ENCODE results near the gene GRID1. TPM values are rescaled to one million over a fixed set of nuclear protein-coding genes. Genes with fewer than 3 reads are reported as not detected.

GRID1 gene
- total and polyA plus RNA-seq, 10 of the 15 experiments (the other 5 are each of a cell fraction or from before 2014, with no cell fraction given): 0.04 to 0.62 (median 0.08) TPM; not detected in 5

DNA sequence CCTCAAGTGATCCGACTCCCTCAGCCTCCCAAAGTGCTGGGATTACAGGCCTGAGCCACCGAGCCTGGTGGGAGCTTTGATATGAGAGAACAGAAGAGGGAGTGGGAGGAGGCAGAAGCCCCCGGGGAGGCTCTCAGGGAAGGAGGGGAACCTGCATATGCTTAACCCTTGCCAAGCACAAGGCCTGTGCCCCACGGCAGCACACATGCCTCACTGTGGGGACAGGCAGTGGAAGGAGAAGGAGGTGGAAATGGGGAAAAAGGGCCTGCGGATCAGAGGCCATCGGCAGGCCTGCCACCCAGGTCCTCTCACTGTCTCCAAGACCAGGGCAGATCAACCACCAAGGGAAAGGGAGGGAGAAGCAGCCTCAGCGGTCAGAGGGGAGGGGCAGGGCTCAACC is 7.2 kb upstream of the GRID1 start (continued):
- TF ChIP-seq ETV6 (conservative IDR thresholded peaks at IDR 0.05 in 1 of 2, IDR thresholded peaks at IDR 0.05 in 1 of 2; ENCODE audit: borderline replicate concordance in 1 of 2, low read depth in 1 of 2) (no peak), POLR2AphosphoS5 (IDR thresholded peaks at IDR 0.05; ENCODE audit: low read length) (no peak), NFYB (IDR thresholded peaks at IDR 0.05; ENCODE audit: insufficient read depth, low read depth, low read length) (no peak), BMI1 (IDR thresholded peaks at IDR 0.05; ENCODE audit: borderline replicate concordance) (no peak), MTA2 (IDR thresholded peaks at IDR 0.05; ENCODE audit: low read depth) (no peak), NR2C1 (IDR thresholded peaks at IDR 0.05) (no peak), MTA3 (IDR thresholded peaks at IDR 0.05; ENCODE audit: borderline replicate concordance, low read length) (no peak), NR2C2 (IDR thresholded peaks at IDR 0.05; ENCODE audit: borderline replicate concordance, control insufficient read depth, insufficient read length, low read depth) (no peak)

DNA sequence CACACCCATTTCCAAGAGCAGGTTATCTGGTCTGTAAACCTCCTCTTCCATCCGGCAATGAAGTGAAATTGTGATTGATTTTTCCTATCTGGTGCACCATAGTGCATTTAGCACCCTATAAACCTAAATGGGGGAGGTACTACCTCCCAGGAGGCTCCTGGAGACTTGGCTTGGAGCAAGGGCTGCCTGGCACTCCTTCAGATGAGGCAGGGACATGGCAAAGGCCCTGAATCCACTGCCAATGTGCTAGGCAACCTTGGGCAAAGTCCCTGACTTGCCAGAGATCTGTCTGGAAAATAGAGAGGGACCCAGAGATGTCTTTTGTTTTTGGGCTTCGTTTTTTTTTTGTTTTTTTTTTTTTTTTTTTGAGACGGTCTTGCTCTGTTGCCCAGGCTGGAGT is 6.7 kb upstream of the GRID1 start:
- WGBS (ENCODE audit: insufficient coverage, insufficient replicate concordance, low lambda C conversion rate, missing lambda C conversion rate): 0% methylated on average over 1 of the region's 3 CpGs
- ATAC-seq (no peak), FAIRE-seq (no peak), DNase-seq (ENCODE audit: low read depth, low spot score) (no peak)
- H3K4me2 ChIP-seq (ENCODE audit: control insufficient read depth, insufficient read depth): no peak overlapping the region
- H3K27ac ChIP-seq (ENCODE audit: control insufficient read depth, insufficient read depth): no peak overlapping the region
- intact Hi-C loops (cut with micrococcal nuclease; ENCODE audit: unreplicated experiment) (loop anchor here (5.0 to 10.0 kb wide), 2 partner anchors 588 to 826 kb away; no protein-coding TSS in a partner anchor), in situ Hi-C loops (cut with MboI) (loop anchor here (5.0 to 10.0 kb wide), 2 partner anchors 828 to 1446 kb away; no protein-coding TSS in a partner anchor)
- ChIA-PET RAD21 (ENCODE audit: unreplicated experiment) (no interaction called here), POLR2A (no interaction called here), SMC1A (ENCODE audit: uncharacterized antibody, unreplicated experiment) (no interaction called here), CTCF (no interaction called here)
- no peaks in the 10 kb centered on the region for H3K4me1 ChIP-seq (ENCODE audit: control insufficient read depth, insufficient read depth, low read length)
- no peak overlapping the region for H3K4me3 ChIP-seq
- TF ChIP-seq POU2F2 (IDR thresholded peaks at IDR 0.05; ENCODE audit: borderline replicate concordance, low read depth, low read length) (no peak), CBX5 (IDR thresholded peaks at IDR 0.05; ENCODE audit: low read depth) (no peak), EGR1 (IDR thresholded peaks at IDR 0.05; ENCODE audit: borderline replicate concordance in 1 of 2, low read depth in 2 of 2, low read length in 2 of 2) (no peak), ZNF622 (IDR thresholded peaks at IDR 0.05) (no peak), IRF4 (IDR thresholded peaks at IDR 0.05; ENCODE audit: low read depth, low read length) (no peak)
- 0 out of 2 replicates have a peak, but pooled peaks cover 4% of the 10 kb centered on the region for H4K20me1 ChIP-seq (ENCODE audit: control insufficient read depth, insufficient read depth)
- 0 out of 4 replicates have a peak, but pooled peaks cover 0 to 1% of the 10 kb centered on the region in 2 experiments for H3K27me3 ChIP-seq (replicated peaks in 1 of 2; ENCODE audit: control insufficient read depth in 2 of 2, insufficient read depth in 2 of 2, low read length in 1 of 2)
- H2AFZ ChIP-seq (ENCODE audit: control insufficient read depth, low read depth, low read length): no peak overlapping the region
- BruUV-seq (replicated peaks): no TSS peak
- no peak overlapping the region for H3K9ac ChIP-seq (ENCODE audit: control insufficient read depth, insufficient read depth, low read length)
- no peaks in the 10 kb centered on the region for H3K9me3 ChIP-seq (replicated peaks; ENCODE audit: control insufficient read depth, insufficient read depth, low read length)
- H3K79me2 ChIP-seq (ENCODE audit: control insufficient read depth, insufficient read depth, low read length): no peaks in the 10 kb centered on the region
- H3K36me3 ChIP-seq (ENCODE audit: control insufficient read depth in 2 of 2, insufficient read depth in 2 of 2, low read length in 1 of 2): peaks cover 0 to 3% of the 10 kb centered on the region in 2 experiments; a peak in 1 of 4 replicates
